HCT116 (cell line): ENCODE measurements around the gene FCN1. TPM values are rescaled to one million over a fixed set of nuclear protein-coding genes. Genes with fewer than 3 reads are reported as not detected.

Source experiments
- ATAC-seq: fragments of 200-7000 bp; cut with Tn5 transposase; 2 replicates; pipeline ENCODE4 v1.9.1; 2020; ENCODE audit warnings: mild to moderate bottlenecking, moderate library complexity
- BruUV-seq: library from RNA; stranded (reverse); fragments of 400-500 nt; replicated peaks from 2 replicates; lab custom pipeline; 2021; lab: Mats Ljungman, UMichigan
- CTCF ChIA-PET: fragments of 300-600 bp; sonication (Branson Sonifier 250); formaldehyde crosslinking; loops from one replicate; lab custom pipeline; 2021; ENCODE audit warnings: antibody characterized with exemption; lab: Charles Lee
- POLR2A ChIA-PET: fragments of 300-600, 350-600 bp; sonication (Branson Sonifier 250); formaldehyde crosslinking; loops from one replicate; lab custom pipeline; 2021; ENCODE audit warnings: antibody characterized with exemption; lab: Charles Lee
- RAD21 ChIA-PET, 2 experiments: fragments of 300-600 bp; sonication (Branson Sonifier 250); formaldehyde crosslinking; loops; one replicate each; lab custom pipeline; 2023; ENCODE audit warnings: low total read pairs in 2 of 2; ENCODE audit not compliant: uncharacterized antibody in 2 of 2, unreplicated experiment in 2 of 2, low non-redundant PET in 1 of 2; lab: Charles Lee
- DNase-seq: peaks from one replicate; pipeline ENCODE4 v3.0.0-alpha.2; 2010; ENCODE audit warnings: low read depth, low spot score
- H2AFZ ChIP-seq: fragments of 200-600 bp; shearing (Covaris generic), sonication (generic); 2 replicates; pipeline ENCODE4 v1.6.1; 2017; ENCODE audit warnings: low read depth, mixed run types, mixed read lengths, antibody characterized with exemption, low read length; ENCODE audit not compliant: poor library complexity, severe bottlenecking
- H3K27ac ChIP-seq: 2 replicates; pipeline ENCODE4 v1.5.1; 2012; ENCODE audit warnings: low read depth, low read length
- H3K27me3 ChIP-seq: fragments of 200-600 bp; sonication (generic); 2 replicates; pipeline ENCODE4 v1.6.1; 2016; ENCODE audit warnings: mixed run types, low read length, mixed read lengths; ENCODE audit not compliant: insufficient read depth
- H3K36me3 ChIP-seq, 2 experiments: fragments of 200-500 bp in 1 of 2; fragments of 200-600 bp in 1 of 2; sonication (Bioruptor generic) in 1 of 2; sonication (generic) in 1 of 2; 2 replicates each; pipeline versions ENCODE4 v1.5.1 to v1.6.1; 2014 to 2016; ENCODE audit warnings: low read length in 2 of 2, inconsistent platforms in 1 of 2, mixed read lengths in 1 of 2, mixed run types in 1 of 2; ENCODE audit not compliant: insufficient read depth in 2 of 2, control insufficient read depth in 1 of 2
- H3K4me1 ChIP-seq, 2 experiments: fragments of 200-600 bp in 1 of 2; sonication (generic) in 1 of 2; 2 replicates each; pipeline versions ENCODE4 v1.5.1 to v1.6.1; 2012 to 2017; ENCODE audit warnings: low read length in 2 of 2, inconsistent platforms in 1 of 2, mild to moderate bottlenecking in 1 of 2, mixed read lengths in 1 of 2, mixed run types in 1 of 2, moderate library complexity in 1 of 2; ENCODE audit not compliant: insufficient read depth in 2 of 2, control insufficient read depth in 1 of 2
- H3K4me2 ChIP-seq: fragments of 200-600 bp; sonication (generic); 2 replicates; pipeline ENCODE4 v1.6.1; 2017; ENCODE audit warnings: mixed run types, low read length, mixed read lengths
- H3K4me3 ChIP-seq, 2 experiments: fragments of 200-600 bp in 1 of 2; sonication (generic) in 1 of 2; replicated peaks in 1 of 2; 2 replicates each; pipeline ENCODE4 v1.5.1; 2011 to 2016; ENCODE audit warnings: low read length in 2 of 2, control low read depth in 1 of 2, low read depth in 1 of 2, mild to moderate bottlenecking in 1 of 2, mixed read lengths in 1 of 2, mixed run types in 1 of 2
- H3K79me2 ChIP-seq: fragments of 200-600 bp; sonication (generic); 2 replicates; pipeline ENCODE4 v1.6.1; 2017; ENCODE audit warnings: mild to moderate bottlenecking, mixed run types, low read length, moderate library complexity, mixed read lengths; ENCODE audit not compliant: insufficient read depth
- H3K9ac ChIP-seq: fragments of 200-600 bp; sonication (generic); 2 replicates; pipeline ENCODE4 v1.6.1; 2016; ENCODE audit warnings: low read length, mixed read lengths
- H3K9me2 ChIP-seq: fragments of 200-600 bp; sonication (generic), shearing (Covaris generic); 2 replicates; pipeline ENCODE4 v1.6.1; 2017; ENCODE audit warnings: mixed run types, mild to moderate bottlenecking, moderate library complexity; ENCODE audit not compliant: insufficient read depth
- H3K9me3 ChIP-seq, 2 experiments: fragments of 200-500 bp in 1 of 2; fragments of 200-600 bp in 1 of 2; sonication (Bioruptor generic) in 1 of 2; sonication (generic) in 1 of 2; 2 replicates each; pipeline ENCODE4 v1.6.1; 2014 to 2017; ENCODE audit warnings: low read length in 2 of 2, mixed read lengths in 2 of 2, inconsistent platforms in 1 of 2, low read depth in 1 of 2, mild to moderate bottlenecking in 1 of 2, mixed run types in 1 of 2, moderate library complexity in 1 of 2; ENCODE audit not compliant: control insufficient read depth in 1 of 2, insufficient read depth in 1 of 2
- H4K20me1 ChIP-seq: fragments of 200-600 bp; sonication (generic), shearing (Covaris generic); 2 replicates; pipeline ENCODE4 v1.6.1; 2017; ENCODE audit warnings: mixed run types, mild to moderate bottlenecking, moderate library complexity; ENCODE audit not compliant: insufficient read depth
- CEBPB ChIP-seq: IDR thresholded peaks from 2 replicates; pipeline ENCODE4 v1.6.1; 2012; ENCODE audit warnings: low read depth
- EZH2 ChIP-seq: fragments of 200-600 bp; sonication (generic); IDR thresholded peaks from 2 replicates; pipeline ENCODE4 v1.6.1; 2017; ENCODE audit warnings: antibody characterized with exemption, mixed run types
- EZH2phosphoT487 ChIP-seq: fragments of 200-600 bp; IDR thresholded peaks from 2 replicates; pipeline ENCODE4 v1.6.1; 2018; ENCODE audit warnings: antibody characterized with exemption, borderline replicate concordance
- POLR2A ChIP-seq: IDR thresholded peaks from 2 replicates; pipeline ENCODE4 v1.7.0; 2011; ENCODE audit warnings: borderline replicate concordance; ENCODE audit not compliant: insufficient read depth, insufficient read length; ENCODE audit errors: extremely low read depth
- RAD21 ChIP-seq: IDR thresholded peaks from 2 replicates; pipeline ENCODE4 v1.6.1; 2012; ENCODE audit warnings: low read depth, mild to moderate bottlenecking
- SRF ChIP-seq: IDR thresholded peaks from 2 replicates; pipeline ENCODE4 v1.6.1; 2012; ENCODE audit warnings: low read depth
- ZBTB33 ChIP-seq: IDR thresholded peaks from 2 replicates; pipeline ENCODE4 v1.6.1; 2011; ENCODE audit warnings: mild to moderate bottlenecking, low read length, moderate library complexity; ENCODE audit not compliant: insufficient replicate concordance; ENCODE audit errors: extremely low read depth
- ZNF274 ChIP-seq: fragments of 200-500 bp; sonication (Bioruptor generic); IDR thresholded peaks from 2 replicates; pipeline ENCODE4 v1.6.1; 2014; ENCODE audit warnings: mild to moderate bottlenecking, low read depth, low read length, inconsistent platforms
- intact Hi-C: fragments of 100-400 bp; cut with micrococcal nuclease; formaldehyde crosslinking; loops from 2 replicates; pipeline ENCODE4 v1.10.0; 2022
- total RNA-seq: library from RNA; stranded (reverse); gene quantifications from one replicate; pipeline ENCODE4 v1.2.1, GENCODE V29; 2021; ENCODE audit not compliant: unreplicated experiment
- TF ChIP-seq, protein P1 (sequence below): IDR thresholded peaks from 2 replicates; pipeline ENCODE4 v1.6.1; 2012
- TF ChIP-seq, protein P2 (sequence below): IDR thresholded peaks from 2 replicates; pipeline ENCODE4 v1.6.1; 2012
- TF ChIP-seq, protein P3 (sequence below), 3 experiments: fragments of 200-600 bp in 1 of 3; sonication (generic) in 1 of 3; IDR thresholded peaks in 2 of 3; conservative IDR thresholded peaks in 1 of 3; 2 replicates each; pipeline ENCODE4 v1.5.1; 2012 to 2017; ENCODE audit warnings: low read depth in 2 of 3, low read length in 2 of 3, antibody characterized with exemption in 1 of 3, borderline replicate concordance in 1 of 3, control low read depth in 1 of 3, mild to moderate bottlenecking in 1 of 3, mixed read lengths in 1 of 3, mixed run types in 1 of 3, moderate library complexity in 1 of 3; ENCODE audit not compliant: insufficient read depth in 1 of 3

FCN1 gene
- total RNA-seq, 1 experiment from 2014 or later = not detected

GRCh38 chr9:134889386-134890154 is 28.1 kb downstream of the FCN1 start:
- no TSS peak for BruUV-seq
- DNase-seq (no peak), ATAC-seq (no peak)
- H4K20me1 ChIP-seq = no peaks in the 10 kb centered on the region
- H3K9me3 ChIP-seq = no peaks in the 10 kb centered on the region
- no peak overlapping the region for H3K9ac ChIP-seq
- H3K79me2 ChIP-seq = no peaks in the 10 kb centered on the region
- H3K9me2 ChIP-seq = no peaks in the 10 kb centered on the region
- POLR2A ChIA-PET = no interaction called here
- no peak overlapping the region for H3K4me3 ChIP-seq
- H3K27ac ChIP-seq = no peak overlapping the region
- H3K36me3 ChIP-seq = no peaks in the 10 kb centered on the region
- no peaks in the 10 kb centered on the region for H3K4me1 ChIP-seq
- RAD21 ChIA-PET = no interaction called here
- TF ChIP-seq POLR2A = no peak
- CTCF ChIA-PET = no interaction called here
- no peaks in the 10 kb centered on the region for H3K27me3 ChIP-seq
- intact Hi-C loops = no loop called here
- H3K4me2 ChIP-seq = no peak overlapping the region
- H2AFZ ChIP-seq = no peak overlapping the region

DNA sequence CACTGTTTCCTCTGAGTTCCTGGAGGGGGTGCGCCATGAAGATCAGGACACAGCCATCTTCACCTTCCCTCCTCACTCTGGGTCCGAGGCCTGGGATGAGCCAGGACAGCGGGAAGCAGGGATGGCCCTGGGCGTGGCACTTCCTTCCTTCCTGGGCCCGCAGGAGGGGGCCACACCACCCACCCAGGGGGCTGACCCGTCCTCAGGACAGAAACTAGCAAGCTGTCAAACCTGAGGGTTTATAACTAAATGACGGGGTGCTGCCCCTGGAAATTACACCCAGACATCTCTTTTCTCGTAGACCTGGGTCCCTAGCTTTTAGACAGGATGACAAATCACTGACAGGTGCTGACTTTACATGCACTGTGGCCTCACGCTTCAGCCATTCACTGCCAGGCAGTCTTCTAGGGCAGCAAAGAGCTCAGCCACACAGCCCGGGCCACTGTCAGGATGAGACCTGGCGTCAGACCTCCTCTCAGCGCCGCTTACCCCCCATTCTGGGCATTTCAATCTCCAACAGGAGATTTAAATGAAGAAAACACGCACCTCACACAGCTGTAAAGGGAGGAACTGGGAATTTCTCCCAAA is 29.0 kb downstream of the FCN1 start:
- no peak overlapping the region for H3K27ac ChIP-seq
- H3K27me3 ChIP-seq = no peaks in the 10 kb centered on the region
- H3K4me2 ChIP-seq = no peak overlapping the region
- H3K9me2 ChIP-seq = no peaks in the 10 kb centered on the region
- H3K79me2 ChIP-seq = no peaks in the 10 kb centered on the region
- no peaks in the 10 kb centered on the region for H3K36me3 ChIP-seq
- no peak overlapping the region for H3K4me3 ChIP-seq
- ChIA-PET CTCF (no interaction called here), RAD21 (no interaction called here), POLR2A (no interaction called here)
- H3K9me3 ChIP-seq = no peaks in the 10 kb centered on the region
- H4K20me1 ChIP-seq = no peaks in the 10 kb centered on the region
- no peak overlapping the region for H2AFZ ChIP-seq
- BruUV-seq = no TSS peak
- no peak for DNase-seq
- ATAC-seq = no peak
- H3K4me1 ChIP-seq = no peaks in the 10 kb centered on the region
- H3K9ac ChIP-seq = no peak overlapping the region
- intact Hi-C loops = no loop called here
- TF ChIP-seq, protein P1, sequence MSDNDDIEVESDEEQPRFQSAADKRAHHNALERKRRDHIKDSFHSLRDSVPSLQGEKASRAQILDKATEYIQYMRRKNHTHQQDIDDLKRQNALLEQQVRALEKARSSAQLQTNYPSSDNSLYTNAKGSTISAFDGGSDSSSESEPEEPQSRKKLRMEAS = no peak
- no peak for TF ChIP-seq RAD21
- no peak for TF ChIP-seq ZNF274
- TF ChIP-seq, protein P2, sequence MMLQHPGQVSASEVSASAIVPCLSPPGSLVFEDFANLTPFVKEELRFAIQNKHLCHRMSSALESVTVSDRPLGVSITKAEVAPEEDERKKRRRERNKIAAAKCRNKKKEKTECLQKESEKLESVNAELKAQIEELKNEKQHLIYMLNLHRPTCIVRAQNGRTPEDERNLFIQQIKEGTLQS = no peak
- TF ChIP-seq EZH2phosphoT487 = no peak
- TF ChIP-seq ZBTB33 = no peak
- no peak for TF ChIP-seq EZH2
- TF ChIP-seq, protein P3, sequence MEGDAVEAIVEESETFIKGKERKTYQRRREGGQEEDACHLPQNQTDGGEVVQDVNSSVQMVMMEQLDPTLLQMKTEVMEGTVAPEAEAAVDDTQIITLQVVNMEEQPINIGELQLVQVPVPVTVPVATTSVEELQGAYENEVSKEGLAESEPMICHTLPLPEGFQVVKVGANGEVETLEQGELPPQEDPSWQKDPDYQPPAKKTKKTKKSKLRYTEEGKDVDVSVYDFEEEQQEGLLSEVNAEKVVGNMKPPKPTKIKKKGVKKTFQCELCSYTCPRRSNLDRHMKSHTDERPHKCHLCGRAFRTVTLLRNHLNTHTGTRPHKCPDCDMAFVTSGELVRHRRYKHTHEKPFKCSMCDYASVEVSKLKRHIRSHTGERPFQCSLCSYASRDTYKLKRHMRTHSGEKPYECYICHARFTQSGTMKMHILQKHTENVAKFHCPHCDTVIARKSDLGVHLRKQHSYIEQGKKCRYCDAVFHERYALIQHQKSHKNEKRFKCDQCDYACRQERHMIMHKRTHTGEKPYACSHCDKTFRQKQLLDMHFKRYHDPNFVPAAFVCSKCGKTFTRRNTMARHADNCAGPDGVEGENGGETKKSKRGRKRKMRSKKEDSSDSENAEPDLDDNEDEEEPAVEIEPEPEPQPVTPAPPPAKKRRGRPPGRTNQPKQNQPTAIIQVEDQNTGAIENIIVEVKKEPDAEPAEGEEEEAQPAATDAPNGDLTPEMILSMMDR (IDR thresholded peaks at IDR 0.05 in 2 of 3, conservative IDR thresholded peaks at IDR 0.05 in 1 of 3; ENCODE audit: borderline replicate concordance in 1 of 3, insufficient read depth in 1 of 3, low read depth in 2 of 3, low read length in 2 of 3) = no peak
- TF ChIP-seq CEBPB = no peak
- TF ChIP-seq SRF = no peak
- TF ChIP-seq POLR2A = no peak
